ENCODE measurements around the gene TXLNG. TPM values are rescaled to one million over a fixed set of nuclear protein-coding genes. Genes with fewer than 3 reads are reported as not detected.

TXLNG gene
- total RNA-seq (11.6 and 18.0 TPM in 2 replicates), polyA plus RNA-seq (9.0 and 17.1 TPM in 2 replicates), polyA minus RNA-seq (ENCODE audit: low replicate concordance) (1.1 and 3.9 TPM in 2 replicates)
- polyA plus RNA-seq (2012) = 5.6 and 10.4 TPM in 2 replicates

DNA sequence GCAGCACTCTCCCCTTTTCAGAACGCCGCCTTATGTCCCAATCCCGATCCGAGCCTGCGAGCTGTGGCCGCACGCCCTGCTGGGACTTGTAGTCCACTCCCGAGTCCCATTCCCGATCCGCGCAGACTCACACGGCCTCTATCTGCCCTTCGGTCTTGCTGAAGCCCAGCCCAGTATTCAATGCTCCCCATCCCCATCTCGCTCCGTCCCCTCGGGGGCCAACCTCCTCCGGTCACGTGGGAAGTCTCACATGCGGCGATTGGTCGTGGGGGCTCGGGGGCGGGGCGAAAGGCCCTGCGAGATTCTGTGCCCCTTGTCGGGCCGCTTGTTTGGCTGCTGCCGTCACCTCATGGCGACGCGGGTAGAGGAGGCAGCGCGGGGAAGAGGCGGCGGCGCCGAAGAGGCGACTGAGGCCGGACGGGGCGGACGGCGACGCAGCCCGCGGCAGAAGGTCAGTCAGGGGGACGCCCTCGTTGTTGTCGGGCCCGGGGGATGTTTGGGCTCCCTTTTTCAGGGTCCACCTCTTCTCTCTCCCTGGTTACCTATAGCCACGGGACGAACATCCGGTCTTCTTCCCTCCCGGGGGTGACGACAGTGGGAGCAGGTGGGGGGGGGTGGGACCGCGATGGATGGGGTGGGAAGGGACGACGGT is at the start of gene TXLNG:
Gene TXLNG (plus strand): TSS at position 328 of the 652 bp plus-strand sequence. CDS start 22 bp downstream, at position 350.
- Histone ChIP-seq H3K9me3 (ENCODE audit: control insufficient read depth, insufficient read depth, low read depth, low read length) (no peaks in the 10 kb centered on the region), H3K27ac (ENCODE audit: insufficient read depth, low read length) (peak within 1 kb of the TSS; percentile 77), H3K36me3 (ENCODE audit: control insufficient read depth, insufficient read depth, low read length) (peaks cover 2% of the 10 kb centered on the region), H3K4me2 (ENCODE audit: extremely low read depth, insufficient read depth, low read length) (peak within 1 kb of the TSS; percentile 83), H3K4me3 (replicated peaks in 1 of 4; ENCODE audit: control extremely low read depth in 1 of 4, insufficient read depth in 1 of 4, low read depth in 3 of 4, low read length in 4 of 4) (peak within 1 kb of the TSS; percentile 69 to 87 (median 73)), H4K20me1 (ENCODE audit: control insufficient read depth, extremely low read depth, insufficient read depth, low read length) (no peaks in the 10 kb centered on the region), H3K27me3 (ENCODE audit: control insufficient read depth, insufficient read depth, low read length) (no peaks in the 10 kb centered on the region), H3K9ac (ENCODE audit: insufficient read depth, low read length) (peak within 1 kb of the TSS; percentile 80), H3K79me2 (ENCODE audit: control insufficient read depth, insufficient read depth, low read length) (peaks cover 13% of the 10 kb centered on the region), H2AFZ (ENCODE audit: low read length) (peak within 1 kb of the TSS; percentile 97), H3K4me1 (ENCODE audit: control insufficient read depth, extremely low read depth, insufficient read depth, low read length) (no peaks in the 10 kb centered on the region)
- peak; percentile 98 to 100 for DNase-seq (ENCODE audit: low read depth in 2 of 2)
- no peak for TF ChIP-seq EZH2 (IDR thresholded peaks at IDR 0.05; ENCODE audit: low read length, missing control alignments)
- TF ChIP-seq, protein P1, sequence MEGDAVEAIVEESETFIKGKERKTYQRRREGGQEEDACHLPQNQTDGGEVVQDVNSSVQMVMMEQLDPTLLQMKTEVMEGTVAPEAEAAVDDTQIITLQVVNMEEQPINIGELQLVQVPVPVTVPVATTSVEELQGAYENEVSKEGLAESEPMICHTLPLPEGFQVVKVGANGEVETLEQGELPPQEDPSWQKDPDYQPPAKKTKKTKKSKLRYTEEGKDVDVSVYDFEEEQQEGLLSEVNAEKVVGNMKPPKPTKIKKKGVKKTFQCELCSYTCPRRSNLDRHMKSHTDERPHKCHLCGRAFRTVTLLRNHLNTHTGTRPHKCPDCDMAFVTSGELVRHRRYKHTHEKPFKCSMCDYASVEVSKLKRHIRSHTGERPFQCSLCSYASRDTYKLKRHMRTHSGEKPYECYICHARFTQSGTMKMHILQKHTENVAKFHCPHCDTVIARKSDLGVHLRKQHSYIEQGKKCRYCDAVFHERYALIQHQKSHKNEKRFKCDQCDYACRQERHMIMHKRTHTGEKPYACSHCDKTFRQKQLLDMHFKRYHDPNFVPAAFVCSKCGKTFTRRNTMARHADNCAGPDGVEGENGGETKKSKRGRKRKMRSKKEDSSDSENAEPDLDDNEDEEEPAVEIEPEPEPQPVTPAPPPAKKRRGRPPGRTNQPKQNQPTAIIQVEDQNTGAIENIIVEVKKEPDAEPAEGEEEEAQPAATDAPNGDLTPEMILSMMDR (conservative IDR thresholded peaks at IDR 0.05 in 1 of 2, IDR thresholded peaks at IDR 0.05 in 1 of 2; ENCODE audit: low read depth in 1 of 2, low read length in 2 of 2) = no peak

DNA sequence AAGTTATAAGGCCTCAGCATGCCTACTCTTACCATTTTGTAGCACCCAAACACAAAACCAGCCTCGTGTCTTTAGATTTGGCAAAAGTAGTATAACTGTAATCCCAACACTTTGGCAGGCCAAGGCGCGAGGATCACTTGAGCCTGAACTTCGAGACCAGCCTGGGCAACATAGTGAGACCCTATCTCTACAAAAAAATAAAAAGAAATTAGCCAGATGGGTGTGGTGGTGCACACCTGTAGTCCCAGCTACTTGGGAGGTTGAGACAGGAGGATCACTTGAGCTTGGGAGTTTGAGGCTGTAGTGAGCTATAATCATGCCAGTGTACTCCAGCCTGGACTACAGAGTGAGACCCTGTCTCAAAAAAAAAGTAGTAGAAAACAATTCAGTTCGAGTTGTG is 49.2 kb upstream of the TXLNG start:
- Histone ChIP-seq H3K79me2 (ENCODE audit: control insufficient read depth, insufficient read depth, low read length) (peaks cover 3% of the 10 kb centered on the region), H3K27me3 (ENCODE audit: control insufficient read depth, insufficient read depth, low read length) (no peaks in the 10 kb centered on the region), H2AFZ (ENCODE audit: low read length) (no peak overlapping the region), H3K27ac (ENCODE audit: insufficient read depth, low read length) (no peak overlapping the region), H4K20me1 (ENCODE audit: control insufficient read depth, extremely low read depth, insufficient read depth, low read length) (no peaks in the 10 kb centered on the region), H3K9me3 (ENCODE audit: control insufficient read depth, insufficient read depth, low read depth, low read length) (no peaks in the 10 kb centered on the region), H3K4me2 (ENCODE audit: extremely low read depth, insufficient read depth, low read length) (no peak overlapping the region), H3K4me1 (ENCODE audit: control insufficient read depth, extremely low read depth, insufficient read depth, low read length) (no peaks in the 10 kb centered on the region), H3K9ac (ENCODE audit: insufficient read depth, low read length) (no peak overlapping the region), H3K36me3 (ENCODE audit: control insufficient read depth, insufficient read depth, low read length) (peaks cover 4% of the 10 kb centered on the region), H3K4me3 (replicated peaks in 1 of 4; ENCODE audit: control extremely low read depth in 1 of 4, insufficient read depth in 1 of 4, low read depth in 3 of 4, low read length in 4 of 4) (no peak overlapping the region)
- TF ChIP-seq EZH2 (IDR thresholded peaks at IDR 0.05; ENCODE audit: low read length, missing control alignments) = no peak
- TF ChIP-seq, protein P1 (conservative IDR thresholded peaks at IDR 0.05 in 1 of 2, IDR thresholded peaks at IDR 0.05 in 1 of 2; ENCODE audit: low read depth in 1 of 2, low read length in 2 of 2) = no peak
- no peak for DNase-seq (ENCODE audit: low read depth in 2 of 2)

DNA sequence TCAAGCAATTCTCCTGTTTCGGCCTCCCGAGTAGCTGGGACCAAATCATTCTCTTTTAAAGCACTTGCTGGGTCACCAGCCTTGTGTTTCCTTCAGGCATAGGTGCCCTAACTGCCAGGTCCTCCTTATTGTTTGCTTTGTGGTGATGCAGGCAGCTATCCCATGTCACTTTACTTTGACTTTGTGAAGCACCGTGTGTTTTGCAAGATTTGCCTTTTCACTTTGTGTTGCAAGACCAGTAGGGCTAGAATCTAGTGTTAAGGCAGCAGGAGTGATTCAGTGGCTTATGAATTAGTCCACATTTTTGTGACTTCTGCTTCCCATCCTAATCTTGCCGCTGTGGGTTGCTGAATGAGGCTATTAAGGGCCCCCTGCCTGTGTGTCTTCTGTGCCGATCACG is 46.7 kb upstream of the TXLNG start:
- Histone ChIP-seq H3K4me2 (ENCODE audit: extremely low read depth, insufficient read depth, low read length) (no peak overlapping the region), H3K4me3 (replicated peaks in 1 of 4; ENCODE audit: control extremely low read depth in 1 of 4, insufficient read depth in 1 of 4, low read depth in 3 of 4, low read length in 4 of 4) (no peak overlapping the region), H3K27ac (ENCODE audit: insufficient read depth, low read length) (no peak overlapping the region), H2AFZ (ENCODE audit: low read length) (no peak overlapping the region), H3K9me3 (ENCODE audit: control insufficient read depth, insufficient read depth, low read depth, low read length) (no peaks in the 10 kb centered on the region), H3K4me1 (ENCODE audit: control insufficient read depth, extremely low read depth, insufficient read depth, low read length) (no peaks in the 10 kb centered on the region), H3K27me3 (ENCODE audit: control insufficient read depth, insufficient read depth, low read length) (no peaks in the 10 kb centered on the region), H3K36me3 (ENCODE audit: control insufficient read depth, insufficient read depth, low read length) (peaks cover 7% of the 10 kb centered on the region), H4K20me1 (ENCODE audit: control insufficient read depth, extremely low read depth, insufficient read depth, low read length) (no peaks in the 10 kb centered on the region), H3K79me2 (ENCODE audit: control insufficient read depth, insufficient read depth, low read length) (no peaks in the 10 kb centered on the region), H3K9ac (ENCODE audit: insufficient read depth, low read length) (no peak overlapping the region)
- no peak for DNase-seq (ENCODE audit: low read depth in 2 of 2)
- no peak for TF ChIP-seq EZH2 (IDR thresholded peaks at IDR 0.05; ENCODE audit: low read length, missing control alignments)
- TF ChIP-seq, protein P1 (conservative IDR thresholded peaks at IDR 0.05 in 1 of 2, IDR thresholded peaks at IDR 0.05 in 1 of 2; ENCODE audit: low read depth in 1 of 2, low read length in 2 of 2) = no peak

All from fibroblast of lung (primary cell).